Transverse colon (tissue), 3 donors: ENCODE data around the gene CNTNAP2.

Source experiments
- CTCF ChIP-seq, 5 experiments: fragments of 200-600 bp in 3 of 5; fragments of 450-650 bp in 2 of 5; sonication (generic) in 3 of 5; IDR thresholded peaks; 1 replicate in 2 of 5; 2 replicates in 3 of 5; pipeline ENCODE4 v1.5.1; 2016 to 2017; ENCODE audit warnings: antibody characterized with exemption in 5 of 5, inconsistent platforms in 3 of 5, mild to moderate bottlenecking in 2 of 5, moderate library complexity in 1 of 5
- EP300 ChIP-seq: sonication (generic); formaldehyde crosslinking; IDR thresholded peaks from one replicate; pipeline ENCODE4 v1.6.1; 2017; ENCODE audit warnings: antibody characterized with exemption, low read depth

GRCh38 chr7:146731185-146731584 lies 614.6 kb downstream of the CNTNAP2 start:
- TF ChIP-seq CTCF (IDR thresholded peaks at IDR 0.05) = no peak
- no peak for TF ChIP-seq EP300
